Sigmoid colon (tissue), 4 donors: ENCODE data around the gene FASTK.

ENCODE experiments used
- EP300 ChIP-seq, 4 donors: sonication (generic); formaldehyde crosslinking; IDR thresholded peaks; one replicate each; pipeline ENCODE4 v1.6.1; 2017; ENCODE audit warnings: antibody characterized with exemption in 4 of 4
- POLR2A ChIP-seq, 2 donors: fragments of 450-650 bp; IDR thresholded peaks; one replicate each; pipeline ENCODE4 v1.6.1; 2016; ENCODE audit warnings: antibody characterized with exemption in 2 of 2, mild to moderate bottlenecking in 2 of 2, moderate library complexity in 2 of 2
- POLR2AphosphoS5 ChIP-seq, 4 donors: sonication (generic); formaldehyde crosslinking; IDR thresholded peaks; one replicate each; pipeline ENCODE4 v1.6.1; 2017; ENCODE audit warnings: antibody characterized with exemption in 4 of 4
- TF ChIP-seq, protein P1 (sequence below), 4 experiments: fragments of 450-650 bp in 3 of 4; fragments of 200-600 bp in 1 of 4; IDR thresholded peaks; one replicate each; pipeline ENCODE4 v1.5.1; 2016 to 2019; ENCODE audit warnings: antibody characterized with exemption in 4 of 4, mild to moderate bottlenecking in 3 of 4, moderate library complexity in 2 of 4

DNA sequence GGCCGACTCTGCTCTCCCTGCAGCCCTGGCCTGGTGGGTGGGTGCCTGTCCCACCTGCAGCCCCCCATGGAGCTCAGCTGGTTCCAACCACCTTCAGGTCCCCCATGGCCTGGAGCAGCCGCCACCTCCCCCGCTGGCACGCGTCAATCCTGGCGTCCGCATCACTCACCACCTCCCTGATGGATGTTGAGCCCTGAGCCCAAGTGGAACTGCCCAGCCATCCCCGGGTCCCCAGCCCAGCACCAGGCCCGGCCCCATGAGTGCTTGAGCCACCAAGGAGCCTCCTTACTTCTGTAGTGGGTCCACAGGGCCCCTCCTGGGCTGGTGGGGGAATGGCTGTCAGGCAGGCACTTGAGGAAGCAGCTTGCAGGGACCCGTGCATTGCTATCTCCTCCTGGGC lies 20.3 kb upstream of the FASTK start:
- TF ChIP-seq, protein P1, sequence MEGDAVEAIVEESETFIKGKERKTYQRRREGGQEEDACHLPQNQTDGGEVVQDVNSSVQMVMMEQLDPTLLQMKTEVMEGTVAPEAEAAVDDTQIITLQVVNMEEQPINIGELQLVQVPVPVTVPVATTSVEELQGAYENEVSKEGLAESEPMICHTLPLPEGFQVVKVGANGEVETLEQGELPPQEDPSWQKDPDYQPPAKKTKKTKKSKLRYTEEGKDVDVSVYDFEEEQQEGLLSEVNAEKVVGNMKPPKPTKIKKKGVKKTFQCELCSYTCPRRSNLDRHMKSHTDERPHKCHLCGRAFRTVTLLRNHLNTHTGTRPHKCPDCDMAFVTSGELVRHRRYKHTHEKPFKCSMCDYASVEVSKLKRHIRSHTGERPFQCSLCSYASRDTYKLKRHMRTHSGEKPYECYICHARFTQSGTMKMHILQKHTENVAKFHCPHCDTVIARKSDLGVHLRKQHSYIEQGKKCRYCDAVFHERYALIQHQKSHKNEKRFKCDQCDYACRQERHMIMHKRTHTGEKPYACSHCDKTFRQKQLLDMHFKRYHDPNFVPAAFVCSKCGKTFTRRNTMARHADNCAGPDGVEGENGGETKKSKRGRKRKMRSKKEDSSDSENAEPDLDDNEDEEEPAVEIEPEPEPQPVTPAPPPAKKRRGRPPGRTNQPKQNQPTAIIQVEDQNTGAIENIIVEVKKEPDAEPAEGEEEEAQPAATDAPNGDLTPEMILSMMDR (IDR thresholded peaks at IDR 0.05) = no peak
- no peak for TF ChIP-seq EP300 (IDR thresholded peaks at IDR 0.05)
- no peak for TF ChIP-seq POLR2A (IDR thresholded peaks at IDR 0.05)
- TF ChIP-seq POLR2AphosphoS5 (IDR thresholded peaks at IDR 0.05) = no peak
